GM19397 (cell line): ENCODE results near the gene ABL1.

Source experiments
- ATAC-seq: cut with Tn5 transposase; IDR thresholded peaks from one replicate; pipeline ENCODE4 v1.9.1; 2021; ENCODE audit warnings: mild to moderate bottlenecking, moderate library complexity; ENCODE audit not compliant: unreplicated experiment

The ABL1 gene

DNA sequence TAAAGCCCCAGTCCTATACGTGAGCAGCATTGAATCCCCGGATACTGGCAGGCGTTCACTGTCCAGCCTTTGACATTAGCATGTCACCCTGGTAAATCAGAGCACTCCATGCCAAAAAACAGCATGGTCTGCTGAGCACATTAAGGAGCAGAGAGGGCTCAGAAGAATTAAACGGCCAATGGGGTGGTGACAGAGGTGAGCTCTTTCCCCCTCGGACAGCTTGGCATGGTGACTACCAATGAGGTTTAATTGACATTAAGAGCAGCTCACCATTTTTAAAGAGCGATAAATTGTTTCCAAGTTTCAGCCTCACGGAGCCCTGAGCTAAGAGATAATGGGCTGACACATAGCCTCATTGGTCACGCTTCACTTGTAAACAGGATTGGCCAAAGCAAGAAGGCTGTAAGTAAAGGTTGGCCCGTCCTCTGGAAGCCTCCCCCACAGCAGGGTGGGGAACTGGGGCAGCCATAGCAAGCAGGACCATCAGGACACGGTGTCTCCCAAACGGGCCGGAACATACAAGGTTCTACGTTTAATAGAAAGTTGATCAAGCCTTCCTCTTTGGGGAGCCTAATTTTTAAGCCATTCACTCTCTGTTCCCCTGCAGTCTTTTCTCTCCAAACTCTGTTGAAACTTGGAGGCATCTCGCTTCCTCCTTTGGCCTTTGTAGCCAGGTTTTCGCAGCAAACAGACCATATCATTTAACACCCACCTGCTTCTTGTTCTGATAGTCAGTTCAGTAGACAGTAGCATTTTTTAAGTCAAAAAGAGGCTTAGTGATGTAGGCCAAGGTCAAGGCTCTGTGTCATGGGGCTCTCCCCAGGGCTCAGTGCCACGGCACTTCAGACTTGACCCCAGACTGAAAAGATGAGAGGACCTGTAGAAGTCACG is 35.7 kb downstream of the ABL1 start:
- no peak for ATAC-seq

DNA sequence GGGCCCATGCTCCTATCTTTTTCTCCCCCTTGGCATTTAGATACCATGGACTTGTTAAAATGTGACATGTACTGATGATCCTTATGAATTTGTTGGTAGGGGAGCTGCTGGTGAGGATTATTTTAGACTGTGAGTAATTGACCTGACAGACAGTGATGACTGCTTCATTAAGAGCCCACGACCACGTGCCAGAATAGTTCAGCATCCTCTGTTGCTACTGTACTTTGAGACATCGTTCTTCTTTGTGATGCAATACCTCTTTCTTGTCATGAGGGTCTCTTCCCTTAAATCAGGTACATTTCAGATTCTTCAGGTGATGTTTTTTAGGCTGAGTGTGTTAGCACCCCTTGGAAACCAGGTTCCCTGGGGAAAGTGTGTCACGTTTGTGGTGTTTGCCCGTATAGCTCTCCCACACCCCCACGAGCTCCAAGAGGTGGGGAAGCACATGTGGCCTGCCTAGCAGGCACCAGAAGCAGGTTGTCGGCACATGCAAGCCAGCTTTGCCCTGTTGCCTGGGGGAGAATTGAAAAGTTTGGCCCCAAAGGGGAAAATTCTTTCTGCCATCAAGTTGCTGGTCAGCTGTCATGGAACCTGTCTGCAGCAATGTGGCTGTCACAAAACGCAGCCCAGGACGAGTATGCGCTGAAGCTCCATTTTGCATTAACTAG is 36.5 kb downstream of the ABL1 start:
- ATAC-seq = no peak

DNA sequence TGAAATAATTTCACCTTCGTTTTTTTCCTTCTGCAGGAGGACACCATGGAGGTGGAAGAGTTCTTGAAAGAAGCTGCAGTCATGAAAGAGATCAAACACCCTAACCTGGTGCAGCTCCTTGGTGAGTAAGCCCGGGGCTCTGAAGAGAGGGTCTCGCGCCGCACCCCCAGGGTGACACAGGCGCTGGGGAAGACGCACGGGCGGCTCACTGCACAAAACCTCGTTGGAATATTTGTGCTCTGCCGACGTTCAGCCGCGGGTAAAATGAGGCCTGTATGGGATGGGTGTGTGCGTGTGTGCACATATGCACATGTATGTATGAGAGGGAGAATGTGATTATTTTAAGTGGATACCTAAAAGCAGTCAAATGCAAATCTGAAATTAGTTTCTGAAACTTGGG is 37.0 kb downstream of the ABL1 start:
- no peak for ATAC-seq

DNA sequence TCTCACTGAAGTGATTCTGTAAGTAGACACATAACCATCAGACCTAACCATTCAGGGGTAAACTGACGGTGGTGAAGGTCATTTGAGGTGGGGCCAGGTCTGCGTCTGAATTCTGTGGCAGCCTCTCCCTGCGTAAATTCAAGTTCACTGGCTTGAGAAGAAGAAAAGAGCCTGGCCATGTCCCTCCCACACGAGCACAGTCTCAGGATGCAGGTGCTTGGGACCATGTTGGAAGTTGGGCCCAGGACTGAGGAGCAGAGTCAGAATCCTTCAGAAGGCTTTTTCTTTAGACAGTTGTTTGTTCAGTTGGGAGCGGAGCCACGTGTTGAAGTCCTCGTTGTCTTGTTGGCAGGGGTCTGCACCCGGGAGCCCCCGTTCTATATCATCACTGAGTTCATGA is 37.5 kb downstream of the ABL1 start:
- no peak for ATAC-seq

DNA sequence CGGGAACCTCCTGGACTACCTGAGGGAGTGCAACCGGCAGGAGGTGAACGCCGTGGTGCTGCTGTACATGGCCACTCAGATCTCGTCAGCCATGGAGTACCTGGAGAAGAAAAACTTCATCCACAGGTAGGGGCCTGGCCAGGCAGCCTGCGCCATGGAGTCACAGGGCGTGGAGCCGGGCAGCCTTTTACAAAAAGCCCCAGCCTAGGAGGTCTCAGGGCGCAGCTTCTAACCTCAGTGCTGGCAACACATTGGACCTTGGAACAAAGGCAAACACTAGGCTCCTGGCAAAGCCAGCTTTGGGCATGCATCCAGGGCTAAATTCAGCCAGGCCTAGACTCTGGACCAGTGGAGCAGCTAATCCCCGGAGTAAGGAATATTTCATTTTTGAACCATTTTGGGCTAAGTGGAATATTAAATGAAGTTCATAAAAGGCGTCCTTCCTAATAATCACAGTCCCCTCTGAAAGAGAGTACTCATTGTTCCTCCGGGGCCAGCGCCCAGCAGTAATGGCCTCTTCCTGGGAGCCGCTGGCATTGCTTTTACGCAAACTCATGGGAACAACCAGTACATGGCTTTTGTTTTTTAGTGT is 38.0 kb downstream of the ABL1 start:
- no peak for ATAC-seq

DNA sequence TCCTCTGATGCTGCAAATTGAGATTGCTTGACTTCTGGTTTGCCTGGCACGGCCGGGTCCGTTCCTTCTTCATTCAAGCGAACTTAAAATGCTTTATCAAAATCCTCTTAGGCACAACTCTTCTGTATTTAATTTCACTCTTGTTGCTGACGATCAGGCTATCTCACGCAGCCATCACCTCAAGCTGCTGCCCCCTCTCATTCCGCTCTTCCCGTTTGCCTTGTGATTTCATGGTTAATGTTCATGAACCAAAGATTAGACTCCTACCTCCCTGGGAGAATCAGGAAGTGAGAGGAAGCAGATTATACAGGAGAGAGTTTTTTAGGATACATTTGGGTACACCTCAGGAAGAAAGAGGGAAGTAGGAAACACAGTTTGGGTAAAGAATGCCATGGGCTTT is 38.9 kb downstream of the ABL1 start:
- no peak for ATAC-seq

DNA sequence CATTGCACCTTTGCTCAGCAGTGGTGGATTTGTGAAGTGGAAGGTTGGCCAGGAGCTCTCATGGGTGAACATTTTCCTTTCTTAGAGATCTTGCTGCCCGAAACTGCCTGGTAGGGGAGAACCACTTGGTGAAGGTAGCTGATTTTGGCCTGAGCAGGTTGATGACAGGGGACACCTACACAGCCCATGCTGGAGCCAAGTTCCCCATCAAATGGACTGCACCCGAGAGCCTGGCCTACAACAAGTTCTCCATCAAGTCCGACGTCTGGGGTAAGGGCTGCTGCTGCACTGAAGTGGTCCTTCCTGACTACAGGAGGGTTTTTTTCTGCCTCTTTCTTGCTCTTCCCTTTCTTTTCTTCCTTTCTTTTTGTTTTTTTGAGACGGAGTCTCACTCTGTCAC is 39.7 kb downstream of the ABL1 start:
- ATAC-seq = no peak

DNA sequence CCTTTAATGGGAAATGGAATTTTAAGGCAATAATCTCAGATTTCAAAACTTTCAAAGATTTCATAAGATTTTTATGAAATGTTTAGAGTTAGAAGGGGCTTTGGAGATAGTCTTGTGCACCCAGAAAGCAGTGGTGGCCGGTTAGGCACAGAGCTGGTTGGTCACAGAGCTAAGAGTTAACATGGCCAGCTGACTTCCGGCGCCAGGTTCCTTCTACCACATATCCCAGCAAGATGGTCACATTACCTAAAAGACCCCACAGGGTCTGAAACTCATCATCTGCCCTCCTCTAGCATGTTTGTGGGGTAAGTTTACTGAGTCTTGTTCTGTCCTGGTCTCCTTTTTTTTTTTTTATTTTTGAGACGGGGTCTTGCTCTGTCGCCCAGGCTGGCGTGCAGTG is 42.2 kb downstream of the ABL1 start:
- no peak for ATAC-seq

DNA sequence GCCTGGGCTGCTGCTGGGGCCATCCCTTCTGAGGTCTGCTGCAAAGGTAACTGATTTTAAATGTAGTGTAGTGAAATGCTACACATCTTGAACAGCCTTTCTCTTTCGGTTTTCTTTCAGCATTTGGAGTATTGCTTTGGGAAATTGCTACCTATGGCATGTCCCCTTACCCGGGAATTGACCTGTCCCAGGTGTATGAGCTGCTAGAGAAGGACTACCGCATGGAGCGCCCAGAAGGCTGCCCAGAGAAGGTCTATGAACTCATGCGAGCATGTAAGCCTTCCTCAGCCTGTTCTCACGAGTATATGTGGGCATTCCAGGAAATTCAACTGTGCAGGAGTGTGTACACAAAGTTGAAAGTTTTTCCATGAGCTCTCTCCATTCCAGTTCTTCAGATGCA is 43.2 kb downstream of the ABL1 start:
- ATAC-seq = no peak

DNA sequence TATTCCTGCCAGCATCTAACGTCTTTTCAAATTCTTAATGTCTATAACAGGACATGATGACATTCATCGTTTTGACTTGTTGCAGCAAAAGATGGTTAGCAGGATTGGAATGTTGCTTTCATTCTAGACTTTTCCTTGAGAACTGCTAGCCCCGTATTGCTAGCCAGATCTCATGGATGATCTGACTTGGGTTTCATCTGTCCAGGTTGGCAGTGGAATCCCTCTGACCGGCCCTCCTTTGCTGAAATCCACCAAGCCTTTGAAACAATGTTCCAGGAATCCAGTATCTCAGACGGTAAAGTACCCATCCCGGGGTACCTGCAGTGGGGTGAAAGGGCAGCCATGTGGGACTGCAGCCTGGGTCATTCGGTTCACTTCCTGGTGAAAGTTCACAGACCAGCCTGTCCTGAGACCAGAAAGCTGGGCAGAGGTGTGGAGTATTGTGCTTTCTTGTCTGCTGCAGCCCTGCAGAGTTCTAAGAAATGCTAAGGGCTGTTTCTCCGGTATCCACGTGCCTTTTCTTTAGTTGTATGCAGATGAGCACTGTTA is 44.9 kb downstream of the ABL1 start:
- ATAC-seq = no peak

DNA sequence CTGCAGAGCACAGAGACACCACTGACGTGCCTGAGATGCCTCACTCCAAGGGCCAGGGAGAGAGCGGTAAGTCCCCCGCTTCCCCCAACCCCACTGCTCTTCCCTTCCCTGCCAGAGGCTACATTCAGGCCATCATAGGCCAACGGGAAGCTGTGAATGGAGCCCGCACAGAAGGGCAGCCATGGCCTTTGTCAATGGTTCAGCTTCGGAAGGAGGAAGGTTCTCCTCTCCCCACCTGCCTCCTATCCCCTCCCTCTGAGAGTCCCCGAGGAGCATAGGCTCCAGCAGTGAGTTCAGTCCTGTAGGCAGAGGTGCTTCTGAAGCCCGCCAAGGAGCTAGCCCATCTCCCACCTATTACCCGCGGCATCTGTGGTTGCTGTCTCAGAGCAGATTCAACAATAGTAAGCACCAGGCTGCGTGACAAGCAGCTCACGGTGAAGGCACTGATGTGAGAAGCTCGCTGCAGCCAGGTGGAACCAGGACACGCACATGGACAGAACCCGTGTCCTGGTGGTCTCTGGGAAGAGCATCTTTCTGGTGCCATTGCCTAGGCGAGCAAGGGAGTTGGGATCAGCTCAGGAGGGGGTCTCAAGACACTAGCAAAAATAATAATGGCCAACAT is 45.7 kb downstream of the ABL1 start:
- ATAC-seq = no peak

DNA sequence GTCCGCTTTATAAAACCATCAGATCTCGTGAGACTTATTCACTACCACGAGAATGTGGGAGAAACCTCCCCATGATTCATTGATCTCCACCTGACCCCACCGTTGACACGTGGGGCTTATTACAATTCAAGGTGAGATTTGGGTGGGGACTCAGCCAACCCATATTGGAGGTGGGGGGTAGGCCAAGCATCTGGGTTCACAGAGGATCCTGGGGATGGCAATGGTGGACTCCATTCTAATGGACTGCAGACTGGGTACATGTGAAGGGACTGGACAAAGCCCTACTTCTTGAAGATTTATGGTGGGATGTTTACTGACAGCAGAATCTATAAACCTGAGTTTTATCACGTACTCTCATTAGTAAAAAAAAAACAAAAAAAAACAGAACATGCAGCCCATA is 46.5 kb downstream of the ABL1 start:
- no peak for ATAC-seq

DNA sequence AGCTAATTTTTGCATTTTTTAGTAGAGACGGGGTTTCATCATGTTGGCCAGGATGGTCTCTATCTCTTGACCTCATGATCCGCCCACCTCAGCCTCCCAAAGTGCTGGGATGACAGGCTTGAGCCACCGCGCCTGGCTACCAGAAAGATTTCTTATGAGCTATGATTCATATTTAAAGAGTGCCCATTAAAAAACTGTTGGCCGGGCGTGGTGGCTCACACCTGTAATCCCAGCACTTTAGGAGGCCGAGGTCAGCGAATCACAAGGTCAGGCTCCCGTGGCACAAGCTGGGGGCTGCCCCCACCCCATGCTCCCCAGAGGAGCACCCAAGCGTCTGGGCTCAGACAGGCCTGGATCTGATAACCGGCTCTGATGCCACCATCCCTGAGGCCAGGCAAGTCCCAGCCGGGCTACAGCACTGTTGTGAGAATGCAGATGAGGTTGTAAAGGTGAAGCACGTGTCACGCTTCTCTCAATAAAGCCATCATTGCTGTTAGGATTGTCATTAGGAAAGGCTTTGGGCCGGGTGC is 47.7 kb downstream of the ABL1 start:
- ATAC-seq = no peak

DNA sequence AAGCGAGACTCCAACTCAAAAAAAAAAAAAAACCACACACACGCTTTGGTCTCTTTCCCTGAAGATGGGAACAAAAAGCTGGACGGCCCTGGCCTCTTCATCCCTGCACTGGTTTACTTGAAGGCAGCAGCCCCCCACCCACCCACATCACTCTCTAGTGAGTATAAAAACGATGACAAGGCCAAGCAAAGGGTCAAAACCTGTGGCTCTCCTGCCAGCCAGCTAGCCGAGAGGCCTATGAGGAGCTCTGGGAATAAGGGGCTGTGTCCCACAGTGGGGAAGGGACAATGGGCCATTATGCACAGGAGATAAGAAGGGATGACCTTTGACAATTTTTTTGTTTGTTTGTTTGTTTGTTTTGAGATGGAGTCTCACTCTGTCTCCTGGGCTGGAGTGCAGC is 48.4 kb downstream of the ABL1 start:
- ATAC-seq = no peak

DNA sequence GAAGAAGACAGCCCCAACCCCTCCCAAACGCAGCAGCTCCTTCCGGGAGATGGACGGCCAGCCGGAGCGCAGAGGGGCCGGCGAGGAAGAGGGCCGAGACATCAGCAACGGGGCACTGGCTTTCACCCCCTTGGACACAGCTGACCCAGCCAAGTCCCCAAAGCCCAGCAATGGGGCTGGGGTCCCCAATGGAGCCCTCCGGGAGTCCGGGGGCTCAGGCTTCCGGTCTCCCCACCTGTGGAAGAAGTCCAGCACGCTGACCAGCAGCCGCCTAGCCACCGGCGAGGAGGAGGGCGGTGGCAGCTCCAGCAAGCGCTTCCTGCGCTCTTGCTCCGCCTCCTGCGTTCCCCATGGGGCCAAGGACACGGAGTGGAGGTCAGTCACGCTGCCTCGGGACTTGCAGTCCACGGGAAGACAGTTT is 49.1 kb downstream of the ABL1 start:
- ATAC-seq = no peak

DNA sequence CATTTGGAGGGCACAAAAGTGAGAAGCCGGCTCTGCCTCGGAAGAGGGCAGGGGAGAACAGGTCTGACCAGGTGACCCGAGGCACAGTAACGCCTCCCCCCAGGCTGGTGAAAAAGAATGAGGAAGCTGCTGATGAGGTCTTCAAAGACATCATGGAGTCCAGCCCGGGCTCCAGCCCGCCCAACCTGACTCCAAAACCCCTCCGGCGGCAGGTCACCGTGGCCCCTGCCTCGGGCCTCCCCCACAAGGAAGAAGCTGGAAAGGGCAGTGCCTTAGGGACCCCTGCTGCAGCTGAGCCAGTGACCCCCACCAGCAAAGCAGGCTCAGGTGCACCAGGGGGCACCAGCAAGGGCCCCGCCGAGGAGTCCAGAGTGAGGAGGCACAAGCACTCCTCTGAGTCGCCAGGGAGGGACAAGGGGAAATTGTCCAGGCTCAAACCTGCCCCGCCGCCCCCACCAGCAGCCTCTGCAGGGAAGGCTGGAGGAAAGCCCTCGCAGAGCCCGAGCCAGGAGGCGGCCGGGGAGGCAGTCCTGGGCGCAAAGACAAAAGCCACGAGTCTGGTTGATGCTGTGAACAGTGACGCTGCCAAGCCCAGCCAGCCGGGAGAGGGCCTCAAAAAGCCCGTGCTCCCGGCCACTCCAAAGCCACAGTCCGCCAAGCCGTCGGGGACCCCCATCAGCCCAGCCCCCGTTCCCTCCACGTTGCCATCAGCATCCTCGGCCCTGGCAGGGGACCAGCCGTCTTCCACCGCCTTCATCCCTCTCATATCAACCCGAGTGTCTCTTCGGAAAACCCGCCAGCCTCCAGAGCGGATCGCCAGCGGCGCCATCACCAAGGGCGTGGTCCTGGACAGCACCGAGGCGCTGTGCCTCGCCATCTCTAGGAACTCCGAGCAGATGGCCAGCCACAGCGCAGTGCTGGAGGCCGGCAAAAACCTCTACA is 49.8 kb downstream of the ABL1 start:
- no peak for ATAC-seq

DNA sequence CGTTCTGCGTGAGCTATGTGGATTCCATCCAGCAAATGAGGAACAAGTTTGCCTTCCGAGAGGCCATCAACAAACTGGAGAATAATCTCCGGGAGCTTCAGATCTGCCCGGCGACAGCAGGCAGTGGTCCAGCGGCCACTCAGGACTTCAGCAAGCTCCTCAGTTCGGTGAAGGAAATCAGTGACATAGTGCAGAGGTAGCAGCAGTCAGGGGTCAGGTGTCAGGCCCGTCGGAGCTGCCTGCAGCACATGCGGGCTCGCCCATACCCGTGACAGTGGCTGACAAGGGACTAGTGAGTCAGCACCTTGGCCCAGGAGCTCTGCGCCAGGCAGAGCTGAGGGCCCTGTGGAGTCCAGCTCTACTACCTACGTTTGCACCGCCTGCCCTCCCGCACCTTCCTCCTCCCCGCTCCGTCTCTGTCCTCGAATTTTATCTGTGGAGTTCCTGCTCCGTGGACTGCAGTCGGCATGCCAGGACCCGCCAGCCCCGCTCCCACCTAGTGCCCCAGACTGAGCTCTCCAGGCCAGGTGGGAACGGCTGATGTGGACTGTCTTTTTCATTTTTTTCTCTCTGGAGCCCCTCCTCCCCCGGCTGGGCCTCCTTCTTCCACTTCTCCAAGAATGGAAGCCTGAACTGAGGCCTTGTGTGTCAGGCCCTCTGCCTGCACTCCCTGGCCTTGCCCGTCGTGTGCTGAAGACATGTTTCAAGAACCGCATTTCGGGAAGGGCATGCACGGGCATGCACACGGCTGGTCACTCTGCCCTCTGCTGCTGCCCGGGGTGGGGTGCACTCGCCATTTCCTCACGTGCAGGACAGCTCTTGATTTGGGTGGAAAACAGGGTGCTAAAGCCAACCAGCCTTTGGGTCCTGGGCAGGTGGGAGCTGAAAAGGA is 50.7 kb downstream of the ABL1 start:
- no peak for ATAC-seq

DNA sequence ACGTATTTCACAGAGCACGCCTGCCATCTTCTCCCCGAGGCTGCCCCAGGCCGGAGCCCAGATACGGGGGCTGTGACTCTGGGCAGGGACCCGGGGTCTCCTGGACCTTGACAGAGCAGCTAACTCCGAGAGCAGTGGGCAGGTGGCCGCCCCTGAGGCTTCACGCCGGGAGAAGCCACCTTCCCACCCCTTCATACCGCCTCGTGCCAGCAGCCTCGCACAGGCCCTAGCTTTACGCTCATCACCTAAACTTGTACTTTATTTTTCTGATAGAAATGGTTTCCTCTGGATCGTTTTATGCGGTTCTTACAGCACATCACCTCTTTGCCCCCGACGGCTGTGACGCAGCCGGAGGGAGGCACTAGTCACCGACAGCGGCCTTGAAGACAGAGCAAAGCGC is 51.9 kb downstream of the ABL1 start:
- ATAC-seq = no peak
